Panc1 (cell line): ENCODE data around the gene AMN1. TPM values are rescaled to one million over a fixed set of nuclear protein-coding genes. Genes with fewer than 3 reads are reported as not detected.

Source experiments
- ATAC-seq: fragments of 200-7000 bp; cut with Tn5 transposase; 2 replicates; pipeline ENCODE4 v1.9.1; 2020; ENCODE audit warnings: mild to moderate bottlenecking, moderate library complexity
- BruUV-seq: library from RNA; stranded (reverse); fragments of 400-500 nt; replicated peaks from 2 replicates; lab custom pipeline; 2021; lab: Mats Ljungman, UMichigan
- CTCF ChIA-PET: fragments of 300-600 bp; sonication (Branson Sonifier 250); formaldehyde crosslinking; loops from one replicate; lab custom pipeline; 2022; ENCODE audit warnings: antibody characterized with exemption; lab: Charles Lee
- POLR2A ChIA-PET: fragments of 300-600 bp; sonication (Branson Sonifier 250); formaldehyde crosslinking; loops from one replicate; lab custom pipeline; 2022; ENCODE audit warnings: antibody characterized with exemption; lab: Charles Lee
- DNase-seq: peaks from one replicate; pipeline ENCODE4 v3.0.0-alpha.2; 2010; ENCODE audit warnings: low read depth, low spot score
- H3K27ac ChIP-seq: 2 replicates; pipeline ENCODE4 v1.5.1; 2011; ENCODE audit warnings: mild to moderate bottlenecking, low read length, inconsistent platforms
- H3K27me3 ChIP-seq: fragments of 200-500 bp; sonication (Bioruptor generic); 2 replicates; pipeline ENCODE4 v1.6.0; 2014; ENCODE audit warnings: low read length, inconsistent platforms; ENCODE audit not compliant: control insufficient read depth, insufficient read depth
- H3K36me3 ChIP-seq: fragments of 200-500 bp; sonication (Bioruptor generic); 2 replicates; pipeline ENCODE4 v1.5.1; 2014; ENCODE audit warnings: inconsistent platforms, mild to moderate bottlenecking, low read length, moderate library complexity; ENCODE audit not compliant: control insufficient read depth, insufficient read depth
- H3K4me1 ChIP-seq: 2 replicates; pipeline ENCODE4 v1.5.1; 2011; ENCODE audit warnings: inconsistent platforms, mild to moderate bottlenecking, low read length, moderate library complexity; ENCODE audit not compliant: control insufficient read depth, insufficient read depth
- H3K4me3 ChIP-seq, 2 experiments: 2 replicates each; pipeline ENCODE4 v1.5.1; 2011 to 2012; ENCODE audit warnings: low read depth in 2 of 2, low read length in 2 of 2, mild to moderate bottlenecking in 2 of 2, inconsistent platforms in 1 of 2, moderate library complexity in 1 of 2
- H3K9me3 ChIP-seq: fragments of 200-500 bp; sonication (Bioruptor generic); 2 replicates; pipeline ENCODE4 v1.5.1; 2014; ENCODE audit warnings: low read depth, mild to moderate bottlenecking, inconsistent platforms, low read length, moderate library complexity; ENCODE audit not compliant: control insufficient read depth, insufficient read depth
- POLR2AphosphoS5 ChIP-seq: IDR thresholded peaks from 2 replicates; pipeline ENCODE4 v1.6.1; 2012; ENCODE audit warnings: mild to moderate bottlenecking, low read depth, low read length, moderate library complexity
- REST ChIP-seq, 2 experiments: IDR thresholded peaks; 2 replicates each; pipeline ENCODE4 v1.6.1; 2011 to 2012; ENCODE audit warnings: low read depth in 2 of 2, control low read depth in 1 of 2, low read length in 1 of 2, mild to moderate bottlenecking in 1 of 2, moderate library complexity in 1 of 2; ENCODE audit not compliant: insufficient read depth in 1 of 2
- SIN3A ChIP-seq: IDR thresholded peaks from 2 replicates; pipeline ENCODE4 v1.6.1; 2012; ENCODE audit warnings: low read depth, mild to moderate bottlenecking, low read length, moderate library complexity, borderline replicate concordance; ENCODE audit not compliant: insufficient read depth
- TCF7L2 ChIP-seq: IDR thresholded peaks from 2 replicates; pipeline ENCODE4 v1.6.1; 2011; ENCODE audit warnings: mild to moderate bottlenecking, low read depth, low read length, inconsistent platforms
- in situ Hi-C: cut with HindIII; loops from 2 replicates; pipeline ENCODE4 v1.10.0; 2016; ENCODE audit warnings: low sequenced_read_pairs, low pct_unique_long_range_greater_than_20kb
- intact Hi-C: fragments of 100-400 bp; cut with micrococcal nuclease; formaldehyde crosslinking; loops from one replicate; pipeline ENCODE4 v1.10.0; 2022; ENCODE audit not compliant: unreplicated experiment
- total RNA-seq: library from RNA; stranded (reverse); gene quantifications from one replicate; pipeline ENCODE4 v1.2.1, GENCODE V29; 2021; ENCODE audit not compliant: unreplicated experiment
- TF ChIP-seq, protein P1 (sequence below): fragments of 450-650 bp; IDR thresholded peaks from 2 replicates; pipeline ENCODE4 v1.5.1; 2017; ENCODE audit warnings: mild to moderate bottlenecking

AMN1 gene
- total RNA-seq, 1 experiment from 2014 or later: 16.4 TPM

DNA sequence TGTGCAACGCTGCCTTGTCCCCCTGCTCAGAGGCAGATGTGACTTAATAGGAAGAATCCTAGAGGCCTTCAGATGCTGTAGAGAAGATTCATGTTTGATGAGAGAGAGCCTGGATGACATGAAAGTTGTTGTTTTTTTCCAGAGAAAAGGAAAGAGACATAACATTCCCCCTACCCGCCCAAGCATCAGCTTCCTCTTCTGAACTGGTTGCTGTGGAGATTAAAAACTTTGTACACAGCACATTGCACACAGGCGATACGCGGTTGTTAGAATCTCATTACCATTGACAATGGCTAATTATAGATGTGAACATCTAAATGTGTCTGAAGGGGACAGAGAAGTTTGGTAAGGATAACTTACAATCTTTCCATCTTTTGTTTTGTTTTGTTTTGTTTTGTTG lies 82.9 kb downstream of the AMN1 start:
- H3K4me3 ChIP-seq: no peak overlapping the region
- no peak for ATAC-seq
- intact Hi-C loops: no loop called here
- no TSS peak for BruUV-seq
- ChIA-PET CTCF (no interaction called here), POLR2A (no interaction called here)
- in situ Hi-C loops: no loop called here
- no peaks in the 10 kb centered on the region for H3K36me3 ChIP-seq
- no peaks in the 10 kb centered on the region for H3K9me3 ChIP-seq
- H3K4me1 ChIP-seq: no peaks in the 10 kb centered on the region
- TF ChIP-seq POLR2AphosphoS5: no peak
- no peak for TF ChIP-seq SIN3A
- no peak for TF ChIP-seq TCF7L2
- TF ChIP-seq REST (IDR thresholded peaks at IDR 0.05; ENCODE audit: insufficient read depth in 1 of 2, low read depth in 2 of 2, low read length in 1 of 2): no peak
- TF ChIP-seq, protein P1, sequence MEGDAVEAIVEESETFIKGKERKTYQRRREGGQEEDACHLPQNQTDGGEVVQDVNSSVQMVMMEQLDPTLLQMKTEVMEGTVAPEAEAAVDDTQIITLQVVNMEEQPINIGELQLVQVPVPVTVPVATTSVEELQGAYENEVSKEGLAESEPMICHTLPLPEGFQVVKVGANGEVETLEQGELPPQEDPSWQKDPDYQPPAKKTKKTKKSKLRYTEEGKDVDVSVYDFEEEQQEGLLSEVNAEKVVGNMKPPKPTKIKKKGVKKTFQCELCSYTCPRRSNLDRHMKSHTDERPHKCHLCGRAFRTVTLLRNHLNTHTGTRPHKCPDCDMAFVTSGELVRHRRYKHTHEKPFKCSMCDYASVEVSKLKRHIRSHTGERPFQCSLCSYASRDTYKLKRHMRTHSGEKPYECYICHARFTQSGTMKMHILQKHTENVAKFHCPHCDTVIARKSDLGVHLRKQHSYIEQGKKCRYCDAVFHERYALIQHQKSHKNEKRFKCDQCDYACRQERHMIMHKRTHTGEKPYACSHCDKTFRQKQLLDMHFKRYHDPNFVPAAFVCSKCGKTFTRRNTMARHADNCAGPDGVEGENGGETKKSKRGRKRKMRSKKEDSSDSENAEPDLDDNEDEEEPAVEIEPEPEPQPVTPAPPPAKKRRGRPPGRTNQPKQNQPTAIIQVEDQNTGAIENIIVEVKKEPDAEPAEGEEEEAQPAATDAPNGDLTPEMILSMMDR: no peak
- no peaks in the 10 kb centered on the region for H3K27me3 ChIP-seq
- DNase-seq: no peak
- no peak overlapping the region for H3K27ac ChIP-seq

DNA sequence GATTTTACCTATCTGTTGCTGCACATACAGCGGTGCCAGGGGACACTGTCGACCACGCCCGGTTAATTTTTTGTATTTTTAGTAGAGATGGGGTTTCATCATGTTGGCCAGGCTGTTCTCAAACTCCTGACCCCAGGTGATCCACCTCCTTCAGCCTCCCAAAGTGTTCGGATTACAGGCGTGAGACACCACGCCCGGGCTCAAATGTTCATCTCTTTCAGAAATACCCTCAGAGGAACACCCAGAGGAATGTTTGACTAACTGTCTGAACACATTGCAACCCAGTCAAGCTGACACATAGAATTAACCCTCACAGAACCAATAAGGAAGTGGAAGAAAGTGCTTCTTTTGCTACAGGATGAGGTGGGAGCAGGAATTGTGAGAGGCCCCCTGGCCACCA lies 84.3 kb downstream of the AMN1 start:
- ChIA-PET CTCF (interaction anchor here (0.6 kb wide), 1 partner anchor 9 kb away, joined by 11 read pairs; no protein-coding TSS in a partner anchor), POLR2A (interaction anchor here (0.7 kb wide), 1 partner anchor 15 kb away, joined by 6 read pairs; the partner anchor contains the start of gene ETFBKMT)
- intact Hi-C loops: no loop called here
- Histone ChIP-seq H3K36me3 (no peaks in the 10 kb centered on the region), H3K27me3 (no peaks in the 10 kb centered on the region), H3K4me1 (no peaks in the 10 kb centered on the region), H3K27ac (no peak overlapping the region), H3K9me3 (no peaks in the 10 kb centered on the region), H3K4me3 (no peak overlapping the region)
- ATAC-seq (no peak), DNase-seq (no peak)
- in situ Hi-C loops: no loop called here
- TF ChIP-seq POLR2AphosphoS5: no peak
- TF ChIP-seq REST (IDR thresholded peaks at IDR 0.05; ENCODE audit: insufficient read depth in 1 of 2, low read depth in 2 of 2, low read length in 1 of 2): no peak
- no peak for TF ChIP-seq TCF7L2
- no peak for TF ChIP-seq SIN3A
- TF ChIP-seq, protein P1: no peak
- no TSS peak for BruUV-seq
